ENCODE data around the gene SDHC.

Gene SDHC

DNA sequence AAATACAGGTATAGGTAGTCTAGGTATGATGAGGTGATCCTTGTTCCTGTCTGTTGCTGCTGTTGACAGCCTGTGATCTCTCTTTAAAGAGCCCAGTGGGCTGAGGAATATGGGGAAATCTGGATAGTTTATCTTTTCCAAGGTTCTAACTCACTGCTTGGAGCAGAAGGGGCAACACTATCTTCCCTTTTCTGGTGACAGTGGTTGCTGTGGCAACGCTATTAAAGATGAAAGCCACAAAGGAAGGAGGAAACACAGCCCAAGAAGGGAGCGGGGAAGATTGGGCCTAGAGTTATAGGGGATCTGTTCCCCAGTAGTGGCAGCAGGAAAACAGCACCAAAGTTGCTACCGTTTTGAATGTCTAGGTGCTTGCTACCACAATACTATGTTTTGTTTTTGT lies 46.9 kb upstream of the SDHC start:
- TF ChIP-seq SIN3A (IDR thresholded peaks at IDR 0.05; ENCODE audit: borderline replicate concordance, insufficient read depth, low read length) (no peak), TAF1 (IDR thresholded peaks at IDR 0.05; ENCODE audit: borderline replicate concordance, insufficient read depth, low read length) (no peak), POLR2AphosphoS5 (IDR thresholded peaks at IDR 0.05; ENCODE audit: low read depth, low read length) (no peak), FOXP2 (optimal IDR thresholded peaks at IDR 0.05; ENCODE audit: borderline replicate concordance, extremely low read depth, extremely low read length, insufficient read depth) (no peak)
- TF ChIP-seq, protein P1, sequence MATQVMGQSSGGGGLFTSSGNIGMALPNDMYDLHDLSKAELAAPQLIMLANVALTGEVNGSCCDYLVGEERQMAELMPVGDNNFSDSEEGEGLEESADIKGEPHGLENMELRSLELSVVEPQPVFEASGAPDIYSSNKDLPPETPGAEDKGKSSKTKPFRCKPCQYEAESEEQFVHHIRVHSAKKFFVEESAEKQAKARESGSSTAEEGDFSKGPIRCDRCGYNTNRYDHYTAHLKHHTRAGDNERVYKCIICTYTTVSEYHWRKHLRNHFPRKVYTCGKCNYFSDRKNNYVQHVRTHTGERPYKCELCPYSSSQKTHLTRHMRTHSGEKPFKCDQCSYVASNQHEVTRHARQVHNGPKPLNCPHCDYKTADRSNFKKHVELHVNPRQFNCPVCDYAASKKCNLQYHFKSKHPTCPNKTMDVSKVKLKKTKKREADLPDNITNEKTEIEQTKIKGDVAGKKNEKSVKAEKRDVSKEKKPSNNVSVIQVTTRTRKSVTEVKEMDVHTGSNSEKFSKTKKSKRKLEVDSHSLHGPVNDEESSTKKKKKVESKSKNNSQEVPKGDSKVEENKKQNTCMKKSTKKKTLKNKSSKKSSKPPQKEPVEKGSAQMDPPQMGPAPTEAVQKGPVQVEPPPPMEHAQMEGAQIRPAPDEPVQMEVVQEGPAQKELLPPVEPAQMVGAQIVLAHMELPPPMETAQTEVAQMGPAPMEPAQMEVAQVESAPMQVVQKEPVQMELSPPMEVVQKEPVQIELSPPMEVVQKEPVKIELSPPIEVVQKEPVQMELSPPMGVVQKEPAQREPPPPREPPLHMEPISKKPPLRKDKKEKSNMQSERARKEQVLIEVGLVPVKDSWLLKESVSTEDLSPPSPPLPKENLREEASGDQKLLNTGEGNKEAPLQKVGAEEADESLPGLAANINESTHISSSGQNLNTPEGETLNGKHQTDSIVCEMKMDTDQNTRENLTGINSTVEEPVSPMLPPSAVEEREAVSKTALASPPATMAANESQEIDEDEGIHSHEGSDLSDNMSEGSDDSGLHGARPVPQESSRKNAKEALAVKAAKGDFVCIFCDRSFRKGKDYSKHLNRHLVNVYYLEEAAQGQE (IDR thresholded peaks at IDR 0.05; ENCODE audit: insufficient read depth in 1 of 2, low read depth in 2 of 2, low read length in 2 of 2), result no peak

DNA sequence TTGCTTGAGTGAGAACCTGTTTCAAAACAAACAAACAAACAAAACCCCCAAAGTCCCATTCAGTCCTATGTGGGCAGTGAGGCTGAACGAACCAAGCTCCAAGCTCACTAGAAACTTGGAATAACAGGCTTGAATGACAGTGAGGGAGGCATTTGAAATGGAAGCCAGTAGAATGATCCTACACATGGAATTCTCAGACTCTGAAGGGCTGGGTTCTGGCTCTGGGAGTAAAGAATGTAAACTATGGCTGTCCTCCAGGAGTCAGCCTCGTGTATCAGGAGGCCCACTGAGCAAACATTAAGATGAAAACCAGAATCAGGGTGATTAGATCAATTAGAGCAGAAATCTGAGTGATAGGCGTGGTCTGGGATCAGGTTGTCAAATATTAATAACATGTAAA lies 40.8 kb upstream of the SDHC start:
- TF ChIP-seq FOXP2 (optimal IDR thresholded peaks at IDR 0.05; ENCODE audit: borderline replicate concordance, extremely low read depth, extremely low read length, insufficient read depth) (no peak), TAF1 (IDR thresholded peaks at IDR 0.05; ENCODE audit: borderline replicate concordance, insufficient read depth, low read length) (no peak), SIN3A (IDR thresholded peaks at IDR 0.05; ENCODE audit: borderline replicate concordance, insufficient read depth, low read length) (no peak), POLR2AphosphoS5 (IDR thresholded peaks at IDR 0.05; ENCODE audit: low read depth, low read length) (no peak)
- TF ChIP-seq, protein P1 (IDR thresholded peaks at IDR 0.05; ENCODE audit: insufficient read depth in 1 of 2, low read depth in 2 of 2, low read length in 2 of 2), result no peak

DNA sequence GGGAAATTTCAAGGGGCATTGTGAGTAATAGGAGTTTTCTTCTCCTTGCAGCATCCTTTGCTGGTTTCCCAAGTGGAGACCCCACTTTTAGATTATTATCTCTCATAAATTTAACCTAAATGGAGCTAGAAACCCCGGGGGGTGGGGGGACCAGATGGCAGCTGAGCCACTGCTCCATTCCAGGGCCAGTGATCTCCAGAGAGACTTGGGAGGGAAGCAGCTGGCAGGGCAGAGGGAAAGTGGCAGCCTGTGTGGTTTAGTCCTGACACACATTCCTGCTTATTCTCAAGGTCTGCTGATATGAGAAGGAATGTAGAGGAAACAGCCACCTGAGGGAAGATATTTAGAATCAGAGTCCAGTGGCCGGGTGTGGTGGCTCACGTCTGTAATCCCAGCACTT lies 39.3 kb upstream of the SDHC start:
- TF ChIP-seq, protein P1 (IDR thresholded peaks at IDR 0.05; ENCODE audit: insufficient read depth in 1 of 2, low read depth in 2 of 2, low read length in 2 of 2), result no peak
- TF ChIP-seq FOXP2 (optimal IDR thresholded peaks at IDR 0.05; ENCODE audit: borderline replicate concordance, extremely low read depth, extremely low read length, insufficient read depth) (no peak), POLR2AphosphoS5 (IDR thresholded peaks at IDR 0.05; ENCODE audit: low read depth, low read length) (no peak), TAF1 (IDR thresholded peaks at IDR 0.05; ENCODE audit: borderline replicate concordance, insufficient read depth, low read length) (no peak), SIN3A (IDR thresholded peaks at IDR 0.05; ENCODE audit: borderline replicate concordance, insufficient read depth, low read length) (no peak)

DNA sequence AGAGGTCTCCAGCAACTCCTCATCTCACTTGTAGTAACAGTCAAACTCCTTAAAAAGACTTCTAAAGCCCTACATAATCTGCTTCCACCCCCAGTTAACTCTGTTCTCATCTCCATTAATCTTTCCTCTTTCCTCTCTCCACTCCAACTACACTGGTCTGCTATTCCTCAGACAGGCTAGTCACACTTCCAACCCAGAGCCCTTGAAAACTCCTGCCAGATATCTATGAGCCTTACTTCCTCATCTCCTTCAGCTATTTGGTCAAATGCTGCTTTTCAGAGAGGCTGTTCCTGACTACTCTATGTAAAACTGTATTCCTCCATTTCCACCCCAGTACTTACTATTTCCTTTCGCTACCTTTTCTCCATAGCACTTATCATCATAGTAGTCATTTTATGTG lies 31.2 kb upstream of the SDHC start:
- TF ChIP-seq FOXP2 (optimal IDR thresholded peaks at IDR 0.05; ENCODE audit: borderline replicate concordance, extremely low read depth, extremely low read length, insufficient read depth) (no peak), POLR2AphosphoS5 (IDR thresholded peaks at IDR 0.05; ENCODE audit: low read depth, low read length) (no peak), TAF1 (IDR thresholded peaks at IDR 0.05; ENCODE audit: borderline replicate concordance, insufficient read depth, low read length) (no peak), SIN3A (IDR thresholded peaks at IDR 0.05; ENCODE audit: borderline replicate concordance, insufficient read depth, low read length) (no peak)
- TF ChIP-seq, protein P1 (IDR thresholded peaks at IDR 0.05; ENCODE audit: insufficient read depth in 1 of 2, low read depth in 2 of 2, low read length in 2 of 2), result no peak

DNA sequence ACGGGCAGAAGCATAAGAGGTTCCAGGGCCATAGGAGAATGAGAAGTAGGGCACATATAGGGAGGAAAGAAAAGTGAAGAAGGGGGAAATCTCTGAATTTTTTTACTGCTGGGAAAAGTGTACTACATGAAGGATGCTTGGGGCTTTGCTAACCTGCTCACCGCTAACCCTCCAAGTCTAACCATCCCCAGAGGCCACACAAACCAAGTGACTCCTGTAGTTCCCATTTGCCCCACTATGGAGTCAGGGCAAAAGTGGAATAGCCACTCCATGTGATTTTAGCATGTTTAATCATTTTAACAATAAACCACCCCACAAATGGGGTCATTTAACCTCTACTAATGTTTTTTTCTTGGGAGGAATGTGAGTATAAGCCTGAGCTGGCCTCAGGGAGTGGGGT lies 29.1 kb upstream of the SDHC start:
- TF ChIP-seq, protein P1 (IDR thresholded peaks at IDR 0.05; ENCODE audit: insufficient read depth in 1 of 2, low read depth in 2 of 2, low read length in 2 of 2), result no peak
- no peak for TF ChIP-seq SIN3A (IDR thresholded peaks at IDR 0.05; ENCODE audit: borderline replicate concordance, insufficient read depth, low read length)
- TF ChIP-seq POLR2AphosphoS5 (IDR thresholded peaks at IDR 0.05; ENCODE audit: low read depth, low read length), result no peak
- TF ChIP-seq TAF1 (IDR thresholded peaks at IDR 0.05; ENCODE audit: borderline replicate concordance, insufficient read depth, low read length), result no peak
- no peak for TF ChIP-seq FOXP2 (optimal IDR thresholded peaks at IDR 0.05; ENCODE audit: borderline replicate concordance, extremely low read depth, extremely low read length, insufficient read depth)

All from PFSK-1 (cell line).